Kidney epithelial cell (primary cell): Measurements from ENCODE around the gene ZBTB8A. TPM values are rescaled to one million over a fixed set of nuclear protein-coding genes. Genes with fewer than 3 reads are reported as not detected.
A peak's percentile ranks its signal among the peaks of the same experiment; 100 is the strongest.

Source experiments
- DNase-seq: peaks from one replicate; pipeline ENCODE4 v3.0.0-alpha.2; 2010; ENCODE audit warnings: low read depth
- H3K27me3 ChIP-seq: 2 replicates; pipeline ENCODE4 v1.6.0; 2011; ENCODE audit warnings: low read length; ENCODE audit not compliant: control insufficient read depth, insufficient read depth
- H3K36me3 ChIP-seq: 2 replicates; pipeline ENCODE4 v1.5.1; 2011; ENCODE audit warnings: low read length; ENCODE audit not compliant: control insufficient read depth, insufficient read depth
- H3K4me3 ChIP-seq: 2 replicates; pipeline ENCODE4 v1.5.1; 2011; ENCODE audit warnings: low read depth, mild to moderate bottlenecking, control low read depth, low read length
- CTCF ChIP-seq: IDR thresholded peaks from 2 replicates; pipeline ENCODE4 v1.5.1; 2011; ENCODE audit warnings: mild to moderate bottlenecking, moderate library complexity, low read length, control low read depth, inconsistent platforms; ENCODE audit not compliant: insufficient read depth, poor library complexity, severe bottlenecking
- total RNA-seq: library from RNA; depleted of rRNA; stranded (reverse); fragments of >200 nt; gene quantifications from 2 replicates; pipeline ENCODE4 v1.2.3, GENCODE V29; 2015

Gene ZBTB8A
- total RNA-seq, 1 donor from 2014 or later = 7.5 TPM

- Histone ChIP-seq H3K36me3 (no peaks in the 10 kb centered on the region), H3K4me3 (peak overlapping the region; percentile 44), H3K27me3 (no peaks in the 10 kb centered on the region)
- TF ChIP-seq CTCF = no peak
- DNase-seq = no peak
These were observed 651 bp downstream of the ZBTB8A start for GRCh38 chr1:32539584-32540571.

- H3K36me3 ChIP-seq = no peaks in the 10 kb centered on the region
- TF ChIP-seq CTCF = no peak
- no peak for DNase-seq
- peak overlapping the region; percentile 44 for H3K4me3 ChIP-seq
- no peaks in the 10 kb centered on the region for H3K27me3 ChIP-seq
These were observed 1.4 kb downstream of the ZBTB8A start for GRCh38 chr1:32540605-32541004.

GRCh38 chr1:32541064-32541566 is 1.9 kb downstream of the ZBTB8A start:
- no peak for TF ChIP-seq CTCF
- no peaks in the 10 kb centered on the region for H3K36me3 ChIP-seq
- no peaks in the 10 kb centered on the region for H3K27me3 ChIP-seq
- no peak overlapping the region for H3K4me3 ChIP-seq
- DNase-seq = no peak

GRCh38 chr1:32546611-32547010 is 7.4 kb downstream of the ZBTB8A start:
- Histone ChIP-seq H3K36me3 (no peaks in the 10 kb centered on the region), H3K27me3 (no peaks in the 10 kb centered on the region), H3K4me3 (no peak overlapping the region)
- no peak for DNase-seq
- TF ChIP-seq CTCF = no peak

- no peak for DNase-seq
- Histone ChIP-seq H3K27me3 (no peaks in the 10 kb centered on the region), H3K36me3 (no peaks in the 10 kb centered on the region), H3K4me3 (no peak overlapping the region)
- no peak for TF ChIP-seq CTCF
These were observed 10.4 kb downstream of the ZBTB8A start for GRCh38 chr1:32549616-32550015.
